Measurements from ENCODE around the gene PCSK5. TPM values are rescaled to one million over a fixed set of nuclear protein-coding genes. Genes with fewer than 3 reads are reported as not detected.

PCSK5 gene
- total RNA-seq, 4 donors from 2014 or later: 37.7 to 53.4 (median 43.1) TPM

DNA sequence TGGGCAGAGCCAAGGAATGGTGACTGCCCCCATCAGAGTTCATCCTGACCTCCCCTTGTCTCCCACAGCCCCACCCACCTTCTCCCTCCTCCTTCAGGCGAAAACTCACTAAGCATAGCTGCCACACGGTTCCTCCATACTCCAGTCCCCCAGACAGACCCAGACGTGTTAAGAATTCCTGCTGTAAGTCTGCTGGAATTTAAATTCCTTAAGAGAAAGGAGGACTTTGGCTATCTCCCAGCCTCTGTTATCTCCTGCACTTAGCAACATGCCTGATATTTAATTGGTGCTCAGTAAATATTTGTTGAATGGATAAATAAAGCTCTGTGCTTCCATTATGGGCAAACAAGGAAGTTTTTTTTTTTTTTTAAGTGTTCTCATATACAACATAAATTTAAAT lies 290.1 kb downstream of the PCSK5 start:
- no peak for DNase-seq (ENCODE audit: low spot score)
- no peak for TF ChIP-seq CTCF (IDR thresholded peaks at IDR 0.05)
- peak; percentile 20 for ATAC-seq (ENCODE audit: low FRiP score)

GRCh38 chr9:76181020-76181641 lies 290.7 kb downstream of the PCSK5 start:
- ATAC-seq (ENCODE audit: low FRiP score): no peak
- no peak for DNase-seq (ENCODE audit: low spot score)
- no peak for TF ChIP-seq CTCF (IDR thresholded peaks at IDR 0.05)

GRCh38 chr9:76181781-76182180 lies 291.3 kb downstream of the PCSK5 start:
- no peak for ATAC-seq (ENCODE audit: low FRiP score)
- TF ChIP-seq CTCF (IDR thresholded peaks at IDR 0.05): no peak
- DNase-seq (ENCODE audit: low spot score): no peak

DNA sequence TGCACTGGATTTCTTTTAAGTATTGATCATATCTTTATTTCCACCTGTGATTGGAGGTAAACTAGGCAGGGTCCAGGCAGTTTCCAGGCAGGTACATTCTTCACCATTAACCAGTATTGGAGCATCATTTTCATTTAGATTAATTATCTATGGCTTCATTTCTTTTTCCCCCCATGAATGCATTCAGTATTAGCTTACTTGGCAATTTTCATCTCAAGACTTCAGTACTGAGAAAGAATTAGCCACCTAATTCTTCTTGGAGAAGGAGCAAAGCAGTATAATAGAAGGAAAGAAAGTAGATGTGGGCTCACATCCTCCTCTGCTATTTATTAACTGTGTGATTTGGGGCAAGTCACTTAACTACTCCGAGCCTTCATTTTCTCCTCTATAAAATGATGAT lies 295.0 kb downstream of the PCSK5 start:
- ATAC-seq (ENCODE audit: low FRiP score): no peak
- TF ChIP-seq CTCF (IDR thresholded peaks at IDR 0.05): no peak
- no peak for DNase-seq (ENCODE audit: low spot score)

GRCh38 chr9:76188286-76188685 lies 297.8 kb downstream of the PCSK5 start:
- no peak for DNase-seq (ENCODE audit: low spot score)
- no peak for TF ChIP-seq CTCF (IDR thresholded peaks at IDR 0.05)
- no peak for ATAC-seq (ENCODE audit: low FRiP score)

GRCh38 chr9:76188905-76189304 lies 298.4 kb downstream of the PCSK5 start:
- DNase-seq (ENCODE audit: low spot score) (no peak), ATAC-seq (ENCODE audit: low FRiP score) (no peak)
- no peak for TF ChIP-seq CTCF (IDR thresholded peaks at IDR 0.05)

DNA sequence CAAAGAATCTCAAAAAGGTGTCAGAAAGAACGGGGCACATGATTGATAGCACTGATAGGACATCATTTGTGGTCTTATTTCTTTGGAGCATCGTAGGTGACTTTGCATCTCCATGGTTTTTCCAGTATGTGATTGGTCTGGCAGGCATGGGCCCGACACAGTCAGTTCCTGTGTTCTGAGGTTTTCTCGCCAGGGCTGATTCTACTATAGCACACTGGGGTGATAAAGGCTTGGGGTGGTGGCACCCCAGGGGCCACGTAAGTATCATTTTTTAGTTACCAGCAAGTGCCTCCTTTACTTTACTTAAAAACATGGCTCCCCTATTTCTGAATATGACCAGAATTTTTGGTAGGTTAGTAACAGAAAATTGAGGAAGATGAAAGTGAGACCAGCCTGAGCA lies 301.0 kb downstream of the PCSK5 start:
- no peak for TF ChIP-seq CTCF (IDR thresholded peaks at IDR 0.05)
- ATAC-seq (ENCODE audit: low FRiP score) (no peak), DNase-seq (ENCODE audit: low spot score) (no peak)

Data from omental fat pad (tissue), 4 donors.